ENCODE measurements around the gene PUM1. TPM values are rescaled to one million over a fixed set of nuclear protein-coding genes. Genes with fewer than 3 reads are reported as not detected.

The PUM1 gene
- total and polyA plus RNA-seq, 10 of the 15 experiments (the other 5 are each of a cell fraction or from before 2014, with no cell fraction given): 21.4 to 75.3 (median 42.4) TPM

GRCh38 chr1:30888975-30889374, 176.5 kb downstream of the PUM1 start (continued):
- TF ChIP-seq MLLT1 (IDR thresholded peaks at IDR 0.05): no peak
- TF ChIP-seq MEF2A (IDR thresholded peaks at IDR 0.05; ENCODE audit: insufficient read depth, low read depth, low read length): no peak
- TF ChIP-seq PBX3 (IDR thresholded peaks at IDR 0.05; ENCODE audit: insufficient replicate concordance, low read depth, low read length): no peak
- TF ChIP-seq EED (IDR thresholded peaks at IDR 0.05; ENCODE audit: low read depth): no peak
- no peak for TF ChIP-seq ZNF217 (IDR thresholded peaks at IDR 0.05)
- no peak for TF ChIP-seq ATF7 (IDR thresholded peaks at IDR 0.05; ENCODE audit: low read depth)
- TF ChIP-seq SRF (IDR thresholded peaks at IDR 0.05; ENCODE audit: low read depth in 2 of 2, low read length in 2 of 2): no peak

GRCh38 chr1:30888391-30888790, 177.1 kb downstream of the PUM1 start:
- ChIA-PET CTCF (interaction anchor here (1.0 kb wide), 1 partner anchor 109 kb away, joined by 3 read pairs; no protein-coding TSS in a partner anchor), POLR2A (no interaction called here), RAD21 (ENCODE audit: unreplicated experiment) (interaction anchor here (0.6 to 1.0 kb wide), 2 partner anchors 22 to 109 kb away, joined by 3 read pairs; no protein-coding TSS in a partner anchor), SMC1A (ENCODE audit: uncharacterized antibody, unreplicated experiment) (no interaction called here)
- Histone ChIP-seq H4K20me1 (ENCODE audit: control insufficient read depth, insufficient read depth) (no peaks in the 10 kb centered on the region; the same call in 1 of the 2 replicates), H3K36me3 (ENCODE audit: control insufficient read depth in 2 of 2, insufficient read depth in 2 of 2, low read length in 1 of 2) (no peaks in the 10 kb centered on the region), H2AFZ (ENCODE audit: control insufficient read depth, low read depth, low read length) (no peak overlapping the region), H3K27me3 (replicated peaks in 1 of 2; ENCODE audit: control insufficient read depth in 2 of 2, insufficient read depth in 2 of 2, low read length in 1 of 2) (no peaks in the 10 kb centered on the region; a peak in 1 of 4 replicates), H3K27ac (ENCODE audit: control insufficient read depth, insufficient read depth) (no peak overlapping the region), H3K9me3 (replicated peaks; ENCODE audit: control insufficient read depth, insufficient read depth, low read length) (no peaks in the 10 kb centered on the region), H3K9ac (ENCODE audit: control insufficient read depth, insufficient read depth, low read length) (no peak overlapping the region), H3K79me2 (ENCODE audit: control insufficient read depth, insufficient read depth, low read length) (no peaks in the 10 kb centered on the region), H3K4me1 (ENCODE audit: control insufficient read depth, insufficient read depth, low read length) (no peaks in the 10 kb centered on the region), H3K4me3 (no peak overlapping the region), H3K4me2 (ENCODE audit: control insufficient read depth, insufficient read depth) (no peak overlapping the region)
- no peak for DNase-seq (ENCODE audit: low read depth, low spot score)
- FAIRE-seq: no peak
- peak; percentile 48 for ATAC-seq
- intact Hi-C loops (cut with micrococcal nuclease; ENCODE audit: unreplicated experiment) (no loop called here), in situ Hi-C loops (cut with MboI) (no loop called here)
- no TSS peak for BruUV-seq (replicated peaks)
- WGBS (ENCODE audit: insufficient coverage, insufficient replicate concordance, low lambda C conversion rate, missing lambda C conversion rate): 24% methylated on average over 8 of the region's 8 CpGs
- TF ChIP-seq BRCA1 (IDR thresholded peaks at IDR 0.05; ENCODE audit: low read depth, low read length) (no peak), TAF1 (IDR thresholded peaks at IDR 0.05; ENCODE audit: borderline replicate concordance, low read depth, low read length) (no peak), PML (IDR thresholded peaks at IDR 0.05; ENCODE audit: low read length) (no peak), NFYA (IDR thresholded peaks at IDR 0.05; ENCODE audit: borderline replicate concordance, low read depth, low read length) (no peak), EGR1 (IDR thresholded peaks at IDR 0.05; ENCODE audit: borderline replicate concordance in 1 of 2, low read depth in 2 of 2, low read length in 2 of 2) (no peak), ZNF217 (IDR thresholded peaks at IDR 0.05) (no peak)
- TF ChIP-seq, protein P1, sequence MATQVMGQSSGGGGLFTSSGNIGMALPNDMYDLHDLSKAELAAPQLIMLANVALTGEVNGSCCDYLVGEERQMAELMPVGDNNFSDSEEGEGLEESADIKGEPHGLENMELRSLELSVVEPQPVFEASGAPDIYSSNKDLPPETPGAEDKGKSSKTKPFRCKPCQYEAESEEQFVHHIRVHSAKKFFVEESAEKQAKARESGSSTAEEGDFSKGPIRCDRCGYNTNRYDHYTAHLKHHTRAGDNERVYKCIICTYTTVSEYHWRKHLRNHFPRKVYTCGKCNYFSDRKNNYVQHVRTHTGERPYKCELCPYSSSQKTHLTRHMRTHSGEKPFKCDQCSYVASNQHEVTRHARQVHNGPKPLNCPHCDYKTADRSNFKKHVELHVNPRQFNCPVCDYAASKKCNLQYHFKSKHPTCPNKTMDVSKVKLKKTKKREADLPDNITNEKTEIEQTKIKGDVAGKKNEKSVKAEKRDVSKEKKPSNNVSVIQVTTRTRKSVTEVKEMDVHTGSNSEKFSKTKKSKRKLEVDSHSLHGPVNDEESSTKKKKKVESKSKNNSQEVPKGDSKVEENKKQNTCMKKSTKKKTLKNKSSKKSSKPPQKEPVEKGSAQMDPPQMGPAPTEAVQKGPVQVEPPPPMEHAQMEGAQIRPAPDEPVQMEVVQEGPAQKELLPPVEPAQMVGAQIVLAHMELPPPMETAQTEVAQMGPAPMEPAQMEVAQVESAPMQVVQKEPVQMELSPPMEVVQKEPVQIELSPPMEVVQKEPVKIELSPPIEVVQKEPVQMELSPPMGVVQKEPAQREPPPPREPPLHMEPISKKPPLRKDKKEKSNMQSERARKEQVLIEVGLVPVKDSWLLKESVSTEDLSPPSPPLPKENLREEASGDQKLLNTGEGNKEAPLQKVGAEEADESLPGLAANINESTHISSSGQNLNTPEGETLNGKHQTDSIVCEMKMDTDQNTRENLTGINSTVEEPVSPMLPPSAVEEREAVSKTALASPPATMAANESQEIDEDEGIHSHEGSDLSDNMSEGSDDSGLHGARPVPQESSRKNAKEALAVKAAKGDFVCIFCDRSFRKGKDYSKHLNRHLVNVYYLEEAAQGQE (IDR thresholded peaks at IDR 0.05; ENCODE audit: low read depth, low read length): no peak
- TF ChIP-seq, protein P2, sequence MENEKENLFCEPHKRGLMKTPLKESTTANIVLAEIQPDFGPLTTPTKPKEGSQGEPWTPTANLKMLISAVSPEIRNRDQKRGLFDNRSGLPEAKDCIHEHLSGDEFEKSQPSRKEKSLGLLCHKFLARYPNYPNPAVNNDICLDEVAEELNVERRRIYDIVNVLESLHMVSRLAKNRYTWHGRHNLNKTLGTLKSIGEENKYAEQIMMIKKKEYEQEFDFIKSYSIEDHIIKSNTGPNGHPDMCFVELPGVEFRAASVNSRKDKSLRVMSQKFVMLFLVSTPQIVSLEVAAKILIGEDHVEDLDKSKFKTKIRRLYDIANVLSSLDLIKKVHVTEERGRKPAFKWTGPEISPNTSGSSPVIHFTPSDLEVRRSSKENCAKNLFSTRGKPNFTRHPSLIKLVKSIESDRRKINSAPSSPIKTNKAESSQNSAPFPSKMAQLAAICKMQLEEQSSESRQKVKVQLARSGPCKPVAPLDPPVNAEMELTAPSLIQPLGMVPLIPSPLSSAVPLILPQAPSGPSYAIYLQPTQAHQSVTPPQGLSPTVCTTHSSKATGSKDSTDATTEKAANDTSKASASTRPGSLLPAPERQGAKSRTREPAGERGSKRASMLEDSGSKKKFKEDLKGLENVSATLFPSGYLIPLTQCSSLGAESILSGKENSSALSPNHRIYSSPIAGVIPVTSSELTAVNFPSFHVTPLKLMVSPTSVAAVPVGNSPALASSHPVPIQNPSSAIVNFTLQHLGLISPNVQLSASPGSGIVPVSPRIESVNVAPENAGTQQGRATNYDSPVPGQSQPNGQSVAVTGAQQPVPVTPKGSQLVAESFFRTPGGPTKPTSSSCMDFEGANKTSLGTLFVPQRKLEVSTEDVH (IDR thresholded peaks at IDR 0.05; ENCODE audit: low read depth, partially characterized antibody): no peak

Data from GM12878 (cell line).